AG09309 (cell line): Measurements from ENCODE around the gene LRRC15.

ENCODE experiments used
- DNase-seq: peaks from one replicate; pipeline ENCODE4 v3.0.0-alpha.2; 2010; ENCODE audit warnings: low read depth
- H3K4me3 ChIP-seq: 2 replicates; pipeline ENCODE4 v1.5.1; 2011; ENCODE audit warnings: mild to moderate bottlenecking, low read depth, low read length, moderate library complexity; ENCODE audit not compliant: control insufficient read depth
- TF ChIP-seq, protein P1 (sequence below): IDR thresholded peaks from 2 replicates; pipeline ENCODE4 v1.5.1; 2011; ENCODE audit warnings: mild to moderate bottlenecking, low read depth, low read length, inconsistent platforms; ENCODE audit not compliant: insufficient read depth, control insufficient read depth; ENCODE audit errors: missing control alignments

The LRRC15 gene

DNA sequence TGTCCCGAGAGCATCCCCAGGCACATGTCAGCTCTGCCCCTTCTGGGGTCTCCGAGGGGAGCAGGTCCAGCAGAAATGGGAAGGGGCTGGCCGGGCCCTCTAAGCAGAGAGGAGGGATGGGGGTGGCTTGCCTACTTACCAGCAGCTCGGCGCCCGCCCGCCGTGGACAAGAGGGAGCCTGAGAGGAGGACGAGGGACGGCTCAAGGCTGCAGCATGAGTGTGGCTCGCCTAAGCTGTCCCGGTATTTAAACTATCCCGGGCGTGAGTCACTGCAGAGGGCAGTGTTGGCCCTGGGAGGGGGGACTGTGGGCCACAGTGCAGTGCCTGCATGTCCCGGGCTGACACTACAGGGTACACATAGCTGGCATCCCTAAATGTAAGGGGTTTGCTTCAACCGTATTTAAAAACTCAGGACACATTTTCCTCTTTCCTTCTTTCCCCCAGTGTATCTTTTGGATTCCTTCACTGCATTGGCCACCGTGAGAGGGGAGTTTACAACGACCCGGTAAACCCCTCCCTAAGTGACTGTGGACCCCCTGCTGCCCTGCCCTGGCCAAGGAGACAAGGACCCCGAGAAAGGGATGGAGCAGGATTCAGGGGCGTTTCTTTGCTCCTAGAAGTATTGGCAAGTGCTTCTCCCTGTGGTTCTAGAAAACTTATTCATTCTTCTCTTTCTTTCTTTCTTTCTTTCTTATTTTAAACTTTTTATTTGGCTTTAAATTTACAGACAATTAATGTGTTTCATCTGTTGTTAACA lies at the start of gene LRRC15:
Gene LRRC15 (minus strand): TSS at position 222 of the 758 bp plus-strand sequence. CDS start 8,700 bp downstream, outside the sequence.
- peak within 1 kb of the TSS; percentile 42 for H3K4me3 ChIP-seq
- TF ChIP-seq, protein P1, sequence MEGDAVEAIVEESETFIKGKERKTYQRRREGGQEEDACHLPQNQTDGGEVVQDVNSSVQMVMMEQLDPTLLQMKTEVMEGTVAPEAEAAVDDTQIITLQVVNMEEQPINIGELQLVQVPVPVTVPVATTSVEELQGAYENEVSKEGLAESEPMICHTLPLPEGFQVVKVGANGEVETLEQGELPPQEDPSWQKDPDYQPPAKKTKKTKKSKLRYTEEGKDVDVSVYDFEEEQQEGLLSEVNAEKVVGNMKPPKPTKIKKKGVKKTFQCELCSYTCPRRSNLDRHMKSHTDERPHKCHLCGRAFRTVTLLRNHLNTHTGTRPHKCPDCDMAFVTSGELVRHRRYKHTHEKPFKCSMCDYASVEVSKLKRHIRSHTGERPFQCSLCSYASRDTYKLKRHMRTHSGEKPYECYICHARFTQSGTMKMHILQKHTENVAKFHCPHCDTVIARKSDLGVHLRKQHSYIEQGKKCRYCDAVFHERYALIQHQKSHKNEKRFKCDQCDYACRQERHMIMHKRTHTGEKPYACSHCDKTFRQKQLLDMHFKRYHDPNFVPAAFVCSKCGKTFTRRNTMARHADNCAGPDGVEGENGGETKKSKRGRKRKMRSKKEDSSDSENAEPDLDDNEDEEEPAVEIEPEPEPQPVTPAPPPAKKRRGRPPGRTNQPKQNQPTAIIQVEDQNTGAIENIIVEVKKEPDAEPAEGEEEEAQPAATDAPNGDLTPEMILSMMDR: no peak
- no peak for DNase-seq

DNA sequence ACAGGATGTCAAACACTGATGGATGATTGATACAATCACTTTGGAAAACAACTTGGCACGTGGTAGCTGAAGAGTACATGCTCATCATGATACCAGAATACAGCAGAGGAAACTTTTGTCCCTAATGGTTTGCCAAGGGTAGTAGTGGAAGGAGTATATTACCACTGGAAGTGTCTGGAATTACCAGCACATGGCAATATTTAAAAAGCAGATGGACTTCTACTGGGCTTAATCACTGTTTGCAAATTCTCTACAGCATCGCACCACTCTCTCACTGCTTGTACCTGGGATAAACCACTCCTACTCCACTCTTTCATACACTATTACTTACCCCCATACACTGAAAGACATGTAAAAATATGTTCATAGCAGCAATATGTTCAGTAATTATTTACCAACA lies 49.1 kb upstream of the LRRC15 start:
- no peak overlapping the region for H3K4me3 ChIP-seq
- no peak for DNase-seq
- TF ChIP-seq, protein P1: no peak

DNA sequence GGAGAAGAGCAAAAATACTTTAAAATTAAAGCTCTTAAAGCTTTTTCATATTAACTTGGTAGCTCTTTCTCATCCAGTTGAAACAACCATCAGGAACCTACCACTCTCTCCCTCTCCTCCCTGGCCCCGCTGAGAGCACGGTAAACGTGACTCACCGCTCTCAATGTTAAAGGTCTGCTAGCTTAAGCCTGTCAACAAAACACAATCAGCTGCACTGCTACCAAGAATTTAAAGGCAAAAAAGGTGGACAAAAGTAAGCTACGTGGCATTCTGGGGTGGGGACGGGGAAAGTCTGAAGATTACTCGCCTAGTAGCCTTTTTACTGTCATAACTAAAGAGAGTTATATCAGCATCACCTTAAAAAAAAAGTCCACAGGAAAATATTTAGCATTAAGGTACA lies 37.9 kb upstream of the LRRC15 start:
- DNase-seq: no peak
- no peak overlapping the region for H3K4me3 ChIP-seq
- TF ChIP-seq, protein P1: no peak

DNA sequence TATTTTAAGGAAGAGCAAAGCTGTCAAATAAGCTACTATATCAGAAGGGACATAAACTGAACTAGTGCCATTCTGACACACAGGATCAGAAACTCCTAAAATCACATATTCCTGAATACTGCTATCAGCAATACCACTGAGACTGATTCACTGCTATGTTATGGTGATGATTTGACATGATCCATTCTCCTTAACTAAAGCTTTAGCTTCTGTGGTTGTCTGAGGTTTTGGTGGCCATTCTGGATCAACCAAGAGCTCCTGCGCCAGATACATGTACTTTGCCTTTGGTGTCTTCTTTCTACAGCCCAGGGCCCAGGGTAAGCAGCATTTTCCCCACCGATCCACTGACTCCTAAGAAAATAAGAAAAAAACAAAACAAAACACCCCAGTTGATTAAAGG lies 36.2 kb upstream of the LRRC15 start:
- H3K4me3 ChIP-seq: no peak overlapping the region
- DNase-seq: no peak
- TF ChIP-seq, protein P1: no peak

DNA sequence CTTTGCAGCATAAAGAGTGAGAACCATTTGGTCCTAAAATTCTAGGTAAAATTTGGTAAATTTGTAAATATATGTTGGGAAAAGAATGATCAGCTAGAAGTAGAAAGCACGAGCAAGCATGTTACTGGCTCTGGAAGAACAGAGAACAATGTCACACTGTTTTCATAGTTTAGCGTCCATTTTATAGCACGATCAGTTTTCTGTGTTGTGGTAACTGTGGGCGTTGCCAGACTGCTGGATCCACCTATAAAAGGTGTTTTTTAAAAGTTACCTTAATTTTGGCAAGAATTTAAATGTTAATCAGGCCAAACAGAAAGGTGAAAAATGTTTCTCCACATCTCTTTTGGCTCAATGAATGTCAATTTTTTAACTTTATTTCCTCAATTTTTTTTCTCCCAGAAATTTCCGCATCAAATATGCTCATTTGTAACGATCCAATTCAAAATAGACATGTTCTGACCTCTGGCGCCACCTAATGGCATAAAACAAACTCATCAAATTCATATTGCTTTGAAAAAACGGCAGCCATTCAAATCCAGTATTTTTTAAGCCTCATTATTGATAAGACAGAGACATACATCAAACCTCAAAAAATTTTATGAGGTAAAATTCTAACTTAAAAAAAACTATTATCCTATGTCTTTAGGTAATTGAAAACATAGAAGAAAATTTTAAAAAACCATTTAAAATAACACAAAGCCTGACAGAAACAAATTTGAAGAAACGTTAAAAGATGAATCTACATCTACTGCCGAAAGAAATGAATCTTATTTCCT lies 35.0 kb upstream of the LRRC15 start:
- TF ChIP-seq, protein P1: peak; percentile 58
- no peak overlapping the region for H3K4me3 ChIP-seq
- no peak for DNase-seq

DNA sequence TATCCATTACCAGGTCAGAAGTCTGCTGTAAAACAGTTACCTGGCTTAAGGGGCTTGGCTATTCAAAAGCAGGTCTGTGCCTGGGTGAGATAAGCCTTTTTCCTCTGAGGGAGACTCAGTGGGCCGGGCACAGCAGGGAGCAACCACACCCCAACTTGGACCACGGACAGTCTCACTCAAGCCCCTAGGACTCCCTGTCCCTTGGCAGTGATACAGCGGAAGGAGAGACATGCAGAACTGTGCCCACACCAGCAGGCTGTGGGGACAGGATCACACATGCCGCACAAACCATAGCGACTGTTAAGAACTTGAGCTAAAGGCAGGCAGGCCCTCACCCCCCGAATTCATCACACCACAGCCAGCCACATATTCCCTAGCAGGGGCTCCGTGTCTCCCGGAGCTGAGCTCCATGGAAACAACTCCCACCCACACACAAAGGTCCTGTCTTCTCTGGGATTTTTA lies 32.4 kb upstream of the LRRC15 start:
- H3K4me3 ChIP-seq: no peak overlapping the region
- TF ChIP-seq, protein P1: no peak
- DNase-seq: no peak
